Activated T-cell treated with anti-CD3 and anti-CD28 coated beads for 4 hours (primary cell): ENCODE data around the gene SYPL2.

Source experiments
- DNase-seq: peaks from one replicate; pipeline ENCODE4 v3.0.0-alpha.2; 2020

SYPL2 gene

GRCh38 chr1:109521002-109521951, 54.9 kb downstream of the SYPL2 start:
- DNase-seq, result no peak

GRCh38 chr1:109522026-109522425, 55.7 kb downstream of the SYPL2 start:
- DNase-seq, result no peak

DNA sequence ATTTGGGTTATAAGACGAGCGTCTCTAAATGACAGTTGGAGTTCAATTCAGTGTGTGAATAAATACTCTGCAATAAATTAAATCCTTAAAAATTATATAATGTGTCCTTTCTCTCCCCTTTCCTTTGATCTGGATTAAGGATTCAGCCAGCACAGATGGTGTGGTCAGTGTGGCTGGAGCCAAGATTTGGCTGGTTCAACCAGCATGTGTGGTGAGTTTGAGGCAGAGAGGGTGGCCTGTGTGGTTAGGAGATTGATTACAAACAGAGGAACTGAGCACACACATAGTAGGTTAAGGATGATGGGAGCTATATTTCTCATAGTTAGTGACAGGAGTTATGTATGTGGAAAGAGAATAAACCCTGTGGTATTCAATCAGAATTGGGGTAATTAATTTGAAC, 57.4 kb downstream of the SYPL2 start:
- DNase-seq, result no peak

DNA sequence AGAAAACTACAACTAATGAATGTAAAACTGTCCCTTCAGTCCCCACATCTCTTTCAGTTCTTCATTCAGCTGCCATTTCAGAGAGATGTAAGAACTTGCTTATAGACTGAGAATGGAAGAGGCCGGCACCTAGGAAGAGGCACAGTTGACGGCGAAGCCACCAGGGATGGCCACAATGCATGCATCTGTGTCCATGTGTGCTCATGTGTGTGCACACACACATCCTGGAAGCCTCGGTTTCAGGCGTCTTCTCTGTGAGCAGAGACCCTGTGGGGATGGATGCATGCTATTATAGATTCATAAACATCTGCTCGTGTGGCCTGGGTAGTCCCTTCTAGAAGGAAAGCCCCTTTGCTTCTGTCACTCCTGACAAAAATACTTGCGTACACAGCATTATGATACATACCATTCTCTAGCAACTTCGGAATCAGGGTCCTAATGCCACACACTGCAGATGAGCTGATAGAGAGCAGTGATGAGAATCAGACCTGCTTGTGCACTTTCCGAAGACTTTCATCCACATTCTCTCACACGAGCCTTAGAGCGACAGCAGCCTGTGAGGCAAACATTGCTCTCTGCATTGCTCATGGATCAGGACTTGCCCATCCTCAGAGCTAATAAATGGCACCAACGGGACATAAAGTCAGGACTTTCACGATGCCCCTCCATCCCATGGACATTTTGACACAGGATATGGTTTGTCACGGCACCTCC, 60.9 kb downstream of the SYPL2 start:
- no peak for DNase-seq

DNA sequence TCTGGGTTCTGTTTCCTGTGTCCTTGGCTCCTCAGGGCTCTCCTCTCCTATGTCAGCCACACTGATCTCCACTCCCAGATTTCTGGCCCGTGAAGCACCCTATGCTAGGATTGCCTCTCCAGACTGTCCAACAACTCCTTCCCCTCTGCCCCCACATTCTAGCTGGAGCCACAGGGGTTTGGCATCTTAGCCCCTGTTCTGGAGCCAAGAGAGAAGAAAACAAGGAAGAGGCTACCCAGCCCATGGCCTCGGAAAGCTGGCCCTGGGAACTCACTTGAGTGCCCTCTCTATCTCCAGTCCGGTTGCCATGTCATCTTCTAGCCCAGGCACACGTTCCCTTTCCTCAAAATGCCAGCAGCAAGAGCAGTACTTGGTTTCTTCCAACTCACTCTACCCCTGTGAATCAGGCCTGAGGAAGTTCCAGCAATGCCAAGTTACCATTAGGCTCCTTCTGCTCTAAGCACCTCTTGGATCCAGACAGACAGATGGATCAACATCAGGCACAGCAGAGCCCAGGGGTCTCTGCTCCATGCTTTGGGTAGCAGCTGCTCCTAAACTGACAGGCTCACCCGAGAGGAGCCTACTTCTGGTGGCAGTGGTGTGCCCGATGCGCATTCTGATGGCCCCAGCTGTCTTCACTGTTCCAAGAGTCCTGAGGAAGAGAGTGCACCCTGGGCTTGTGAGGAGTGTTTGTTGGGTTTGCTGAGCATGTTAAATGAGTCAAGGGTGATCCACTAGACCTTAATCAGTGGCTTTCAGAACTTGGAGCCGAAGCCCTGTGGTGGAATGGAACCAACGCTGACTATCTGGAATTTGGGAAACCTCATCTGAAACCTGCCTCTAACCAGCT, 61.7 kb downstream of the SYPL2 start:
- no peak for DNase-seq

GRCh38 chr1:109528712-109529111, 62.4 kb downstream of the SYPL2 start:
- no peak for DNase-seq

- DNase-seq, result no peak
These were observed 63.6 kb downstream of the SYPL2 start for GRCh38 chr1:109529881-109530456.

DNA sequence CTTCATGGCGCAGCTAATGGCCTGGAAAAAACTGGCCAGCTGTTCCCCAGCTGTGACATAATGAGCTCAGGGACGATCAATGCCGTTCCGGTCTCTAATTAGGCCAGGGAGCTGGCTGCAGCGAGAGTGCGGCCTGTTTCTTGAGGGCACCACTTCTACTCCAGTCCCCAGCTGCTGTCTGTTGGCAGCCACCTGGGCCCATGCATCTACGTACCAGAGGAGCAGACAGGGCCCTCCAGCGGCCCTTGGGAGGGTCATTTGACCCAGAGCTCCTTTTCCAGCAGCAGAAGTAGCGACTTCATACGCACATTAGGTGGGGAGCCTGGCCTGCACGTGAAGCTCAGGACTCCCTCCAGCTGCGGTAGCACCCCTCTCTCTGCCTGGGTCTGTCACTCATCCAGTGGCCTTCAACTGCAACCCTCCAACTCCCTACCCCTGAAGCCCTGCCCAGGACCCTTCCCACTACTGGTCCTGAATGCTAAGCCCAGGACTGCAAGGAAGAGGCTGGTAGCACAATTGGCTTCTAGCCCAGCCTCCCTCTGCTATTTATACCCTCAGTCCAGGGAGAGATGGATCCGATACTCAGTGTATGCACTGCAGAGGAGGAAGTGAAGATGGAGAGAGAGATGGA, 64.2 kb downstream of the SYPL2 start:
- no peak for DNase-seq

DNA sequence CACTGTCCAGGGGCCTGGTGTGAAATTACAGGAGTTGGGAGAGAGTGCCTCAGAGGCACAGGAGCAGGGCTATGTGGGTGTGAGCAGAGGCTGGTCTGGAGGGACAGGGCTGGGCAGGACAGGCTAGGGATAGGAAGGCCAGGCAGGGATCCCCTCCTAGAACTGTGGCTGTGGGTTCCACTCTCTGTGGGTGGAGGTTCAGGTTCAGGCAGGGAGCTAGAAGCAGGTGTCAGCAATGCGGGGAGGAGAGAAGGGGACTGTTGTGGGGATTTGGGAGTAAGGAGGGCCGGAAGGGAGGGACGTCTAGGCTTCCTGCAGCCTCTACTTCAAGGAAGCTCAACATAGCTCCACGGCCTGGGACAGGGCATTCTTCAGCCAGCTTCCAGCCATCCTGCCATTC, 65.0 kb downstream of the SYPL2 start:
- DNase-seq, result no peak
